Activated CD4-positive, alpha-beta T cell treated with anti-CD3 and anti-CD28 coated beads, Interleukin-2, Interleukin-6, amounts not matched to agents 100 ng/mL and 50 ng/mL, durations not matched to agents 16 hours and 8 hours (primary cell): ENCODE results near the gene CSNK1E.

ENCODE experiments used
- DNase-seq: peaks from one replicate; pipeline ENCODE4 v3.0.0-alpha.2; 2020

CSNK1E gene

DNA sequence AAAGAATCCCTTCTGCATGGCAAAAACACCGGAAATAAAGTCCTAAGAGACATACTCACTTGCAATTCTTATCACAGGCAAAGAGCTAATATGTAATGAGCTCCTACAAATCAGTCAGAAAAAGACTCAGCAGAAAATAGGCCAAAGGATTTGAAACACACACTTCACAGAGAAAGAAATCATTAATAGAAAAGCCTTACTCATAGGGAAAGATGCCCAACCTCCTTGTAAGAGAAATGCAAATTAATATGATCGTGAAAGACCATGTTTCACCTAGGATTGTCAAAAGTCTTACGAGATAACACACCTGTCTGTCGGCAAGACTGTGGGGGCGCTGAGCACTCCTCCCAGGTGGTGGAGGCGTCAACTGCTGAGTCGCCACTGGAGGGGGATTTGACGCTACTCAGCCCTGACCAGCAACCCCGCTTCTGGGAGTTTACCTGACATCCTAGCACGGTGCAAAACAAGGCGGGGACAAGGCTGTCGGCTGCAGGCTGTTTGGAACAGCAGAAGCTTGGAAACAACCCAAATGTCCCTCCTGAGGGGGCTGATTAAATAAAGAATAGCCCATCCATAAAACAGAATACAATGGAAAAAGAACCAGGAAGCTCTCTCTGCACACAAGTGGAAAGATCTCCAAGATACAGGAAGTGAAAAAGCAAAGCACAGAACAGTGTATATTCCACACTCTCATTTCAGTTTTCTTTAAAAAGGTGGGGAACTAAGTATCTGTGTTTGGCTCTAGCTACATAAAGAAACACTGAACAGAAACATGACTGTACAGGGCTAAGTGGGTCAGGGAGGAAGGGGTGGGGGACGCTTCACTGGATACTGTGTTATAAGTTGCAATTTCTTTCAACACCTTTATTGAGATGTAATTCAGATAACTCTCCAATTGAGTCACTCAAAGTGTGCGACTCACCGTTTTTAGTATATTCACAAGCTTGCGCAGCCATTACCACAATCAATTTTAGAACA is 11.5 kb downstream of the CSNK1E start:
- peak; percentile 68 for DNase-seq

- no peak for DNase-seq
Observed at GRCh38 chr22:38304526-38304925, 12.7 kb downstream of the CSNK1E start.

- DNase-seq = no peak
Observed at GRCh38 chr22:38303974-38304373, 13.3 kb downstream of the CSNK1E start.

GRCh38 chr22:38302906-38303305 is 14.3 kb downstream of the CSNK1E start:
- DNase-seq = no peak

DNA sequence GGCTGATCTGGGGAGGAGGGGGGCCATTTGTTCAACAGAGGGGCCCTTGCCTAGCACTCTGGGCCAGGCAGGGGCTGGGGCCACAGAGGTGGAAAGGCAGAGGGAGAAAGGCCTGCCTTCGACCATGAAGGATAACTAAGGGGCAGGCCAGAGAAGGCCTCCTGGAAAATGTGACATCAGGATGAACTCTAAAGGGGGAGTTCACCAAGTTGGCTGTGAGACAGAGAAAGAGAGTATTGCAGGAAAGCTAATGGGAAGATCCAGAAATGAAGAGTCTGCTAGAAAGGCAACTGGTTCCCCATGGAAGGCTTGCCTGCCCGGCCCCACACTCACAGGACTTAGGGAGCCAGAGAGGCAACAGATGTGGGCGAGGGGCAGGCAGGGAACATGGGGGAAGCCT is 16.3 kb downstream of the CSNK1E start:
- no peak for DNase-seq

DNA sequence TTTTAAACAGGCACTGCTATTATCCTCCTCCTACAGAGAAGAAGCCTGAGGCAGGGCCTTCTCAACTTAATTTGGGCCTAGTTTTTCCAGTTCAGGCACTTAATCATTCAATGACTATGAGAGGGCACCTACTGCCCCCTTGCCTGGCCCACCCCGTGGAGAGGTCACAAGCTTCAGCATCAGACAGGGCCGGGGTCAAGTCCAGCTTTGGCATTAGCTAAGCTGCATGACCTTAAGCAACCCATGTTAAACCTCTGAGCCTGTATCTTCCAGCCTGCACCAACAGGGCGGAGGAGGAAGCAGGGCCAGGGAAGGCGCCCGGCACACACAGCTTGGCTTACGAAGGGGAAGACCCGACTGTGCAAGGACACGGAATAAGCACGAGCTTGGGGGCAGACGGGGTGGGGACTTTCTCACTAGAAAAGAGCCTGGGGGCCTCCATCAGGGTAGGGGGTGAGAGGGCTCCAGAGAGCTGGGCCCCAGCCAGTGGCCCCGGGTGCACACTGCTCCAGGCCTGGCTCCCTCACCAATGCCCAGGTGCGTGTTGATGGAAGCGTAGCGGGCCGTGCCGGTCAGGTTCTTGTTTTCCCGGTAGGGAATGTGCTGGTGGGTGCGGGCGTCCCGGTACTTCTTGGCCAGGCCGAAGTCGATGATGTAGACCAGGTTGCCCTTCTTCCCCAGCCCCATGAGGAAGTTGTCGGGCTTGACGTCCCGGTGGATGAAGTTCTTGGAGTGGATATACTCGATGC is 16.9 kb downstream of the CSNK1E start:
- DNase-seq = no peak

DNA sequence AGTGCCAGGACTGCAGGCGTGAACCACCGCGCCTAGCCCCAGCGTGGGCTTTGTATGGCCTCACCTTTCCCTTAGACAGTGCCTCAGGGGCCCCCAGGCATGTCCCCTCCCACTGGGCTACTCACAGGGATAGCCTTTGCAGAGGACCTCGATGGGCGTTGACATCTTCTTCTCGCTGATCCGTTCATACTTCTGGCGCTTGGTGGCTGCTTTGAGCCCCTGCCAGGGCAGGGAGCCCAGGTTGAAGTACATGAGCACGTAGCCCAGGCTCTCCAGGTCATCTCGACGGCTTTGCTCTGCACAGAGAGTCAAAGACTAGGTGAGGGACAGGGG is 17.5 kb downstream of the CSNK1E start:
- DNase-seq = no peak

DNA sequence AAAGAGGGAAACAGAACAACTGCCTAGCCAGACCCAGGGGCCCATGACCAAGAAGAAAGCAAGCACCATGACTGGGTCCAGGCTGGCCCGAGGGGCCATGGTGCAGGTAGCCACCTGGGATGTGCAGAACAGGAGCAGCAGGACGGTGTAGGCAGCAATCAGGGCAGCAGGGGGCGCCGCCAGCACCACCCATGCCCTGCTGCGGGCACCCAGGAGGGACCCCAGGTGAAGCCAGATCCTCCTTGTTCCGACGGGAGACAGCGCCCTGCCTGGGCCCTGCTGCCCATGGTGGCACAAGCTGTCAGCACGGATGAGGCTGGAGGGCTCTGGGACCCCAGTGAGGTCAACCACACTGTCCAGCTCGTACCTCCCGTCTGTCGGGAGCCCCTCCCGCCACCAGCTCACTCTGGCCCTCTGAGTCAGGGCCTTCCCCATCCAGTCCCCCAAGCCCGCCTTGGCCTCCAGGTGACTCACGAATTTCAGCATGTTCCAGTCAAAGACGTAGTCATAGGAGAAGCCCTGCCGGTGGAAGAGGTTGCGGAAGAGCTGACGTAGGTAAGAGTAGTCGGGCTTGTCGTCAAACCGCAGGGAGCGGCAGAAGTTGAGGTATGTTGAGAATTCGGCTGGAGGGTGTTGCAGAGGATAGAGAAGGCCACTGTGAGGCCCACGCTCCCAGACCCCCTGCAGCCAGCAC is 18.8 kb downstream of the CSNK1E start:
- peak; percentile 42 for DNase-seq

- no peak for DNase-seq
Observed at GRCh38 chr22:38296372-38296771, 20.9 kb downstream of the CSNK1E start.

- DNase-seq = no peak
Observed at GRCh38 chr22:38295863-38296262, 21.4 kb downstream of the CSNK1E start.

- no peak for DNase-seq
Observed at GRCh38 chr22:38295339-38295738, 21.9 kb downstream of the CSNK1E start.

- no peak for DNase-seq
Observed at GRCh38 chr22:38294193-38294592, 23.0 kb downstream of the CSNK1E start.

DNA sequence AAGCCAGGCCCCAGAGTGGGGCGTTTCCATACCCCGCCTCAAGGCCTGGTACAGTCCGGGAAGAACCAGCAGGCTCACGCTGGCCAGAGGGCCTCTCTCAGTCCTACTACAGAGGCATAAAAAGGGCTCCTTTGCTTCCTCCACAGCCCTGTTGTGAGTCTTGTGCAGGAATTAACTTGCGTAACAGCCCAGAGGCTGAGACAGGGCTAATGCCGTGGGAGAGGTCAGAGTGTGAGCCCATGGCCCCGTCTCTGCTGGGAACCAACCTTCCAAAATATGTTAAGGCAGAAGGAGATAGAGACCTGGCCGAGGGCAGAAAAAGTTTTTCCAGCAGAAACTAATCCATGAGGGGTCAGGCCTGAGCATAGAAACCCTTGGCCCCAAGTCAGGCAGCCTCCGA is 24.5 kb downstream of the CSNK1E start:
- no peak for DNase-seq

DNA sequence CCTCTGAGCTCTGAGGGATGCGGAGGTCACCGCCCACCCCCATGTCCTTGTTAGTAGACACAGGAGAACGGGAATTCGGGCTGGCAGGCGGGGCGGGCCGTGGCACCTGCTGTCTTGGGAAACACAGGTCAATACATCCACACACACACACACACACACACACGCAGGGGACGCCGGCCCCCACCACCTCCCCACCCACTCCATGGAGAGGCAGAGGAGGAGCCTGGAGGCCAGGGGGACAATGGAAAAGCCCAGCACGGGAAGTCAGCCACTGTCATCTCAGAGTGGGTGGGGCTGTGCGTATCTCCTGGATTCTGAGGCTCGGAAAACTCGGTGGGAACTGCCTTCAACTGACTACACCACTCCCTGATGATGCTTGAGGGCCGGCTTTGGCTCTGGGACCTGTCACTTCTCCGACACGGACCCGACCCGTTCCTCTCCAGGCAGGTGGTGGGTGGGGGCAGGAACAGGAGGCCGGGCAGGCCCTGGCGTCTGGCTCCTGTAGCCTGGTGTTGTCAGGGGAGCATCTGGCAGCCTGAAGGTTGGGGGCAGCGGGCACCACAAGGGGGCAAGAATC is 25.9 kb downstream of the CSNK1E start:
- DNase-seq = no peak

DNA sequence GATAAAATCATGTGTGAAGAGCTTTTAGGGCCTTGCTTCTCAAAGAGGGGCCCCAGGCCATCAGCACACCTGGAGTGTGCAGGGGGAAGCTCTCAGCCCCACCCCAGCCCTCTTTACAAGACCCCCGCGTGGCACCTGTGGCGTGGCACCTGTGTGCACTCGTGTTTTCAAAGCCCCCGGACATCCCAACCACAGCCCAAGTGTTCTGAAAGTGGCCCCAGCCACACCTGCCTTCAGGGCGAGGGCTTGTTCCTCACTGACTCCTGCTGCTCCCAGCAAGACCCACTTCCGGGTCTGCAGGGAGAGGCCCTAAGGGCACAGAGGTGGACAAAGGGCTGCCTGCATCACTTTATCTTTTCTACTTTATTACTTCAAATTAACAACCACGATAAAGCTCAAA is 26.9 kb downstream of the CSNK1E start:
- DNase-seq = no peak

DNA sequence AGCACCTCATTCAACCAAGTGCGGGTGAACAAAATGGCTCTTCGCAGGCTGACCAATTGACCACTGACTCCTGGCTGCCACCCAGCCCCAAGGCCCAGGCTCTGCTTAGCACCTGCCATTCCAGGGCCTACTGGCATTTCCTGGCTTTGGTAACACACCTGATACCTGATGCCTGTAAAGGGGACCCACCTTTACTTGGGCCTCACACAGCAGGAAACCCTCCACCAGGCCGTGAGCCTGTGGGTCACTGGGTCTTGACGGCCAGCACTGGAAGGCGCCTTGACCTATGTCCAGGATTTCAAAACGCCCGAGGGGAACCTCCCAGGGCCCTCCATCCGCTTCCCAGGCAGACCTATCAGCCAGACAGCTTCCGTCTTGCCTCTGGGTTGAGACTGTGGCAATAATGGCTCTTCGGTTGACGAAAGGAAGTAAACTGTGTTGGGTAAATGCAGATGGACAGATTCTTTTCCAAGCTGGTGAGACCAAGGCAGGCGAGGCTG is 27.6 kb downstream of the CSNK1E start:
- DNase-seq = no peak

DNA sequence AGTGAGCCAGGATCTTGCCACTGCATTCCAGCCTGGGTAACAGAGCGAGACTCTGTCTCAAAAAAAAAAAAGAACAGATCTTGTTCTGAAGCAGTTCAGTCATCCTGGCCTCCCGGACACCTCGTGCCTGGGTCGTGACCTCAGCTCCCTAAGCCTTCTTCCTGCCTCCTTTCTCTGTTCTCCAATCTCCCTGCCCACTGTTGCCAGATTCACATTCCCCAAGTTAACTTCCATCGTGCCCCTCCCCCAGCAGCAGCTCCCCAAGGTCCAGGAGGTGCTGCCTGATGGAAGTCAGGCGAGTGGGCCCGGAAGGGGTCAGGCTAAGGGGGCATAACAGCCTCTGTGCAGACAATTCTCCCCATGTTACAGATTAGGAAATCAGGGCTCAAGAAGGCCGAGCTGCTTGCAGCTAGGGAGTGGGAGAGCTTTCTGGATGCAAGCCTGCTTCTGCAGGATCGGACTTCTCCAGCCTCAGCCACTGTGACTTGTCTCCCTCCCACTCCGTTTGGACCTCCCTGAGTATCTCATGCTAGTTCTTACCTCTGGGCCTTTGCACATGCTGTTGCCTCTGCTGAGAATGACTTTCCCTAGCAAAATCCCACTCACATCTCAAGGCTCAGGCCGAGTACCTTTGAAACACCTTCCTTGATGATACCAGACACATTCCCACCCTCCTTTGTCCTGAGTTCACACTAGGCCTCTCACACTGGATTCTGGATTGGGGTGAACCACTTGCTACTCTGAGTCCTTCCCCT is 30.1 kb downstream of the CSNK1E start:
- DNase-seq = no peak

- DNase-seq = no peak
Observed at GRCh38 chr22:38285018-38285417, 32.2 kb downstream of the CSNK1E start.

- DNase-seq = no peak
Observed at GRCh38 chr22:38284042-38284402, 33.2 kb downstream of the CSNK1E start.

- DNase-seq = no peak
Observed at GRCh38 chr22:38282397-38282796, 34.8 kb downstream of the CSNK1E start.

DNA sequence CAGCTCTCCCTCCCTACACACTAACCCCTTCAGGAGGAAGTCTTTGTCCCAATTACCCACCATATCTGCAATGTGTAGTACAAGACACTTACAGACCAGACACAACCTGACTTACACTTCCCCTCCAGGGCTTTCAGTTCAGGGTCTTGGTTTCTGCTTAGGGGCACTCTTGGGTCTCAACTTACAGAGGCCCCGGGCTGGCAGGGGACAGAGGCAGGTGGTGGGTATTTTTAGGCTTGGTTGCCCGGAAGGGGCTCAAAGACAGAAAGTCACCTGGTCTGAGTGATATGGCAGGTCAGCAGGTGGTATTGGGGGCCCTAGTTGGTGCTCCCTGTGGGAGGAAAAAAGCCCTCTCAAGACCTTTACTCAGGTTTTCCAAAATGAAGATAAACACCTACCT is 41.1 kb downstream of the CSNK1E start:
- DNase-seq = no peak

DNA sequence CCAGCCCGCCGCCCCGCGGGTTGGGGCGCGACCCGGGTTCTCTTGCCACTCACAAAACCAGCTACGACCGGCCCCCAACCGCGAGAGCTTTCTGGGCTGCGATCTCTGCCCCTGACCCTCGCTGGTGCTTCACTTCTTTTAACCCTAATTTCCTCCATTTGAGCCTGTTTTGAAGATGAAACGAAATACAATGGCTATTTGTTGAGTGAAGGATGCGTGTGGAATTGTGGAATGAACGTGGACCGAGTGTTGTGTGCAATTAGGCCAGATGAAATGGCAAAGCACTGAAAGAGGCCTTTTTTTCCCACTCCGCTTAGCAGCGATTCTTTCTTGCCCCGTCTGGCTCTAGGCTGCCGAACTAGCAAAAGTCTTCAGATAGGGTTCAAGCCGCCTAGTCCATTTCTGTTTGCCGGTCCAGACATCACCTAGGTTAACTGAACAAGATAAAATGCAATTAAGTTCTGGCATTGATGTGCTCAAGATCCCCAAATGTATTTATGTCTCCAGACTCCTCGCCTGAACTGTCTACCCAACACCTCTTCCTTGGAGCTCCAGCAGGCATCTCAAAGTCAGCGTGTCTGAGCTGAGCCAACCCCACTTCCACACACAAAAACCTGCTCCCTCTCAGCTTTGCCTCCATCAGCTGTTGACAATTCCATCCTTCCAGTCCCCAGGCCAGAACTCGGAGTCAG is 44.0 kb downstream of the CSNK1E start:
- DNase-seq = no peak
